Upper lobe of left lung (tissue), 6 donors: ENCODE data around the gene GOLM1. TPM values are rescaled to one million over a fixed set of nuclear protein-coding genes. Genes with fewer than 3 reads are reported as not detected.

ENCODE experiments used
- ATAC-seq, 2 donors: fragments of 200-7000 bp; cut with Tn5 transposase; one replicate each; pipeline ENCODE4 v1.9.1; 2022; ENCODE audit warnings: mild to moderate bottlenecking in 2 of 2, moderate library complexity in 2 of 2; ENCODE audit not compliant: low FRiP score in 2 of 2
- DNase-seq, 2 donors: peaks; one replicate each; pipeline ENCODE4 v3.0.0-alpha.2; 2019 to 2020
- H3K27ac ChIP-seq, 4 donors: fragments of 200-600 bp; sonication (generic); one replicate each; pipeline ENCODE4 v1.5.1; 2016 to 2019
- H3K27me3 ChIP-seq, 4 donors: fragments of 200-600 bp; sonication (generic); one replicate each; pipeline ENCODE4 v1.5.1; 2017 to 2019
- H3K36me3 ChIP-seq, 4 donors: fragments of 200-600 bp; sonication (generic); one replicate each; pipeline ENCODE4 v1.5.1; 2016 to 2019
- H3K4me1 ChIP-seq, 4 donors: fragments of 200-600 bp; sonication (generic); one replicate each; pipeline ENCODE4 v1.5.1; 2018 to 2019
- H3K4me3 ChIP-seq, 4 donors: fragments of 200-600 bp; sonication (generic); one replicate each; pipeline ENCODE4 v1.5.1; 2017 to 2019; ENCODE audit warnings: mild to moderate bottlenecking in 2 of 4, moderate library complexity in 1 of 4
- H3K9me3 ChIP-seq, 4 donors: fragments of 200-600 bp; sonication (generic); one replicate each; pipeline ENCODE4 v1.5.1; 2018 to 2019
- CTCF ChIP-seq, 6 experiments: fragments of 450-650 bp in 4 of 6; fragments of 200-600 bp in 2 of 6; sonication (generic) in 2 of 6; IDR thresholded peaks; one replicate each; pipeline ENCODE4 v1.5.1; 2016 to 2019; ENCODE audit warnings: antibody characterized with exemption in 6 of 6
- EP300 ChIP-seq, 4 donors: sonication (generic); formaldehyde crosslinking; IDR thresholded peaks; one replicate each; pipeline ENCODE4 v1.5.1; 2017; ENCODE audit warnings: antibody characterized with exemption in 4 of 4, control low read depth in 2 of 4
- POLR2A ChIP-seq, 4 donors: fragments of 450-650 bp; IDR thresholded peaks; one replicate each; pipeline ENCODE4 v1.5.1; 2016 to 2017; ENCODE audit warnings: antibody characterized with exemption in 4 of 4, mild to moderate bottlenecking in 2 of 4
- POLR2AphosphoS5 ChIP-seq, 2 donors: sonication (generic); formaldehyde crosslinking; IDR thresholded peaks; one replicate each; pipeline ENCODE4 v1.5.1; 2017; ENCODE audit warnings: antibody characterized with exemption in 2 of 2
- WGBS, 2 donors: methylation state at CpG; one replicate each; pipeline ENCODE4 v1.1.5; 2017 to 2018; 5-methylcytosine and 5-hydroxymethylcytosine counted together
- total RNA-seq, 6 donors: library from RNA; depleted of rRNA in 4 of 6; stranded (reverse); fragments of >200 nt in 4 of 6; gene quantifications; one replicate each; pipeline versions ENCODE4 v1.1.0 to v1.2.1, GENCODE V29; 2016 to 2021
- donor health status: DM: no; HTN: no; CAD: no; lungs with moderate emphysema.
- donor health status: DM: no; HTN: yes; CAD: no; lungs with severe emphysema.

The GOLM1 gene
- total RNA-seq, 6 donors from 2014 or later, result 3.1 to 27.5 (median 15.7) TPM

- Histone ChIP-seq H3K9me3 (no peaks in the 10 kb centered on the region), H3K4me3 (no peak overlapping the region), H3K4me1 (no peaks in the 10 kb centered on the region), H3K36me3 (peaks cover 3 to 50% (median 20%) of the 10 kb centered on the region in 4 donors), H3K27ac (no peak overlapping the region), H3K27me3 (no peaks in the 10 kb centered on the region)
- WGBS, 2 donors, result 96% methylated on average over 4 of the region's 4 CpGs
- ATAC-seq (no peak), DNase-seq (no peak)
- TF ChIP-seq EP300 (IDR thresholded peaks at IDR 0.05) (no peak), POLR2AphosphoS5 (IDR thresholded peaks at IDR 0.05) (no peak), POLR2A (IDR thresholded peaks at IDR 0.05) (no peak), CTCF (IDR thresholded peaks at IDR 0.05) (no peak)
Observed at GRCh38 chr9:86027767-86028166, 71.6 kb downstream of the GOLM1 start.

- H3K36me3 ChIP-seq, result peaks cover 20 to 91% (median 39%) of the 10 kb centered on the region in 4 donors
- no peaks in the 10 kb centered on the region for H3K27me3 ChIP-seq
- DNase-seq (no peak), ATAC-seq (no peak)
- H3K4me1 ChIP-seq, result no peaks in the 10 kb centered on the region
- WGBS, 2 donors, result 83 to 84% methylated on average over 3 of the region's 3 CpGs
- H3K9me3 ChIP-seq, result no peaks in the 10 kb centered on the region
- H3K4me3 ChIP-seq, result no peak overlapping the region
- TF ChIP-seq POLR2AphosphoS5 (IDR thresholded peaks at IDR 0.05), result no peak
- no peak overlapping the region for H3K27ac ChIP-seq
Observed at GRCh38 chr9:86022687-86023266, 76.6 kb downstream of the GOLM1 start.

- Histone ChIP-seq H3K4me3 (no peak overlapping the region), H3K4me1 (no peaks in the 10 kb centered on the region), H3K36me3 (peaks cover 18 to 89% (median 38%) of the 10 kb centered on the region in 4 donors), H3K27me3 (no peaks in the 10 kb centered on the region), H3K9me3 (no peaks in the 10 kb centered on the region), H3K27ac (no peak overlapping the region)
- no peak for DNase-seq
- WGBS, 2 donors, result 85 to 94% methylated on average over 6 of the region's 6 CpGs
- TF ChIP-seq CTCF (IDR thresholded peaks at IDR 0.05), result no peak
- TF ChIP-seq POLR2A (IDR thresholded peaks at IDR 0.05), result no peak
- no peak for ATAC-seq
Observed at GRCh38 chr9:86021166-86021565, 78.2 kb downstream of the GOLM1 start.

GRCh38 chr9:86020731-86021130, 78.6 kb downstream of the GOLM1 start:
- WGBS, 2 donors, result 100% methylated on average over 1 of the region's 1 CpG
- ATAC-seq (no peak), DNase-seq (no peak)
- no peak overlapping the region for H3K4me3 ChIP-seq
- no peak overlapping the region for H3K27ac ChIP-seq
- H3K4me1 ChIP-seq, result no peaks in the 10 kb centered on the region
- no peaks in the 10 kb centered on the region for H3K27me3 ChIP-seq
- no peaks in the 10 kb centered on the region for H3K9me3 ChIP-seq
- peaks cover 18 to 89% (median 37%) of the 10 kb centered on the region in 4 donors for H3K36me3 ChIP-seq
- TF ChIP-seq EP300 (IDR thresholded peaks at IDR 0.05), result no peak
- TF ChIP-seq POLR2AphosphoS5 (IDR thresholded peaks at IDR 0.05), result no peak
- TF ChIP-seq CTCF (IDR thresholded peaks at IDR 0.05), result no peak
- TF ChIP-seq POLR2A (IDR thresholded peaks at IDR 0.05), result no peak

GRCh38 chr9:86009133-86009532, 90.2 kb downstream of the GOLM1 start:
- Histone ChIP-seq H3K4me3 (no peak overlapping the region), H3K27ac (no peak overlapping the region), H3K4me1 (no peaks in the 10 kb centered on the region), H3K27me3 (no peaks in the 10 kb centered on the region), H3K36me3 (peaks cover 2 to 87% (median 33%) of the 10 kb centered on the region in 4 donors), H3K9me3 (peaks cover 0 to 3% (median 0%) of the 10 kb centered on the region in 4 donors)
- WGBS, 2 donors, result 74 to 79% methylated on average over 2 of the region's 2 CpGs
- no peak for DNase-seq
- TF ChIP-seq POLR2A (IDR thresholded peaks at IDR 0.05) (no peak), CTCF (IDR thresholded peaks at IDR 0.05) (no peak), EP300 (IDR thresholded peaks at IDR 0.05) (no peak), POLR2AphosphoS5 (IDR thresholded peaks at IDR 0.05) (no peak)
- ATAC-seq, result no peak
